GM18870 (cell line): Measurements from ENCODE around the gene CAPRIN1.

Source experiments
- ATAC-seq: cut with Tn5 transposase; IDR thresholded peaks from one replicate; pipeline ENCODE4 v1.9.1; 2021; ENCODE audit warnings: moderate library complexity; ENCODE audit not compliant: unreplicated experiment

Gene CAPRIN1

DNA sequence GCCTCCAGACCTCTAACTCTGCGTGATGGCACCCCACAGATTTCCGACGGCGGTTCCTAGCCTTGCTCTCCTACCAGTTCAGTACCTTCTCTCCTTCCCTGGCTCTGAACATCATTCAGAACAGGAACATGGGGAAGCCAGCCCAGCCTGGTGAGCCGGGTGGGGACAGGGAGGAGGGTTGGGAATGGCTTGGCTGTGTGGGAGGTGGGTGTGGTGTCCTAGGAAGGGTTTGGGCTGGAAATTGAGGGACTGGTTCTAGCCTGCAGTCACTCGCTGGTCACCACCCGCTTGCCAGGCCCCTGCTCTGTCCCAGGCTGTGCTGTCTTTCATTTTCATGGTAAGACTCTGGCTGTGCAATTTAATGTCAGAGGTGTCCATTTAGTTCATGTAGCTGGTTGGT, 87.8 kb downstream of the CAPRIN1 start:
- no peak for ATAC-seq

GRCh38 chr11:34140149-34140548, 88.6 kb downstream of the CAPRIN1 start:
- no peak for ATAC-seq

GRCh38 chr11:34143048-34143447, 91.5 kb downstream of the CAPRIN1 start:
- ATAC-seq = no peak

- ATAC-seq = no peak
Measured at GRCh38 chr11:34145073-34145472, 93.5 kb downstream of the CAPRIN1 start.

DNA sequence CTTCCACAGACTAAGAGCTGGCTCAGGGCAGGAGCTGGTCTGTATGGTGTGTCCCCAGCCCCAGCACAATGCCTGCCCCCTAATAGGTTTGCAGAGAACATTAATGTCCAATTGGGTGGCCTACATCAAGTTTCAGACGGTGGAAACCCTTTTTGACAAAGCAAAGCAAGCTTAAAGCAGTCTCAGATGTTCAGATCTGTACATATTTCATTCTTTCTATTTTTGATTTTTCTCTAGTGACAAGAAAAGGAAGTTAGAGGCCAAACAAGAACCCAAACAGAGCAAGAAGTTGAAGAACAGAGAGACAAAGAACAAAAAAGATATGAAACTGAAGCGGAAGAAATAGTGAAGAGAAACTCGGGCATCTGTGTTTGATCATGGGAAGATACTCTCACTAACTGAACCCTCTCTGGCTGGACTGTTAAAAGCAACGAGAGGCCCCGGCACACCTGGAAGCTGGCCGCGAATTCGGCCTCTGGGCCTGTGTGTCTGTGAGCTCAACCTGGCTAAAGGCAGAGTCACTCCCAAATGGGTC, 94.4 kb downstream of the CAPRIN1 start:
- ATAC-seq = no peak

DNA sequence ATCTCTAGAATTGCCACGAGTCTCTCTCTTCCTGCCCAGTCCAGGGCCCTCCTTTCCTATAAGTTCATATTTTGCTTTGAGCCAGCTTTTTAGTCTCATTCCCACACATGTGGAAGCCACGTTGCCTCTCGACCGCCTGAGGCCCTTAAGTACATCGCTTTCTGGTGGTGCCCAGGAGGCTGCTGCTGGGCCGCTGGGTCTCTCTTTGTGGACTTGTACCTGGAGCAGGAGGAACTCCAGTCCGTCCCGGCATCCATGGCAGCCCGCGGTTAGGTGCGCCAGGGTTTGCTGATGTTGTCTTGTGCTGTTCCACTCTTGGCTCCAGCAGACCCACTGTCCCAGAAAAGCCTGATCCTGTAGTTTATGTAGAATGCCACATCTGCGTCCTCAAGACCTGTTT, 94.9 kb downstream of the CAPRIN1 start:
- ATAC-seq = no peak

DNA sequence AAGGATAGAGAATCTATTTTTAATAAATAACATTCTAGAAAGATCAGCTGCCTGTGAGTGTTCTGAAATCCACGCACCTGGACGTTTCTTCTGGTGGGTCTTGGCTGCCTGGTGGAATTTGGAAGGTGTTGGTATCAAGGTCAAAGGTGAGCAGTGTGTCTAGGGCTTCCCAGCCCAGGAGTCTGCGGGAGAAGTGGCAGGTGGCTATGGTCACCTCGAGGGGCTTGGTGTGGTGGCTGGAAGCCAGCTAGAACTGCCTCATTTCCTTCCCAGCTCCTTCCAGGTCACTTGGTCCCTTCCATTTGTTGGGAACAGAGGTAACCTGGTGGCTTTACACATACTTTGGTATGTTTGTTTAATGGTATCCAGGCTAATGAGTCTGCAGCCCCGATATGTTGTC, 95.3 kb downstream of the CAPRIN1 start:
- no peak for ATAC-seq

- no peak for ATAC-seq
Measured at GRCh38 chr11:34147581-34147980, 96.0 kb downstream of the CAPRIN1 start.

DNA sequence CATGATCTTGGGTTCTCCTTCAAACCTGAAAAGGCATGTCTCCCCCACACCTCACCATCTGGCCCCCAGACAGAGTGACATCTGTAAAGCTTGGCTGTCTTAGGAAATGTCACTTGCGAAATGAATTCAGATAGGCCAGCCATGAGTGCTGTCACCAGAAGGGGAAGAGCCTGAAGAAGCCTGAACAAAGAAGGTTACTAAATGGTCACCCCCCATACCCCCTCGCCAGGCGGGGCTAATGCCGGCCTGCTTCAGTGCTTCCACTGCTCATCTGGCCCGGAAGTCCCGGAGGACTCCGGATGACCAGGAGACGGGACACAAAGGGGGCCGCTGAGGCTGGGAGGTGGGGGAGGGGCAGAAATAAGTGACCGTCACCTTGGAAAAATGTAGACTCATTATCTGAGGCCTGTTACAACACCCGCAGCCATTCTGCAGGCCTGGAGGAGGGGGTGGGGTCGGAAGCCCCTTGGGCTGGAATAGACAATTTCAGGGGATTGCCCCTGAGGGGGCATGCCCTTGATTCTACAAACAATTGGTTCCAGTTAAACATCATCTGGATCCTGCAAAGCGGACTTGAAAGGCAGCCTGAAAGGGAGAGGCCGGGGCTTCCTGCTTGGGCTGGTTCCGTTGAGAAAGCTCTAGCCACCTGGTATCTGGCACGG, 97.1 kb downstream of the CAPRIN1 start:
- ATAC-seq = no peak

- ATAC-seq = no peak
Measured at GRCh38 chr11:34149274-34149673, 97.7 kb downstream of the CAPRIN1 start.

DNA sequence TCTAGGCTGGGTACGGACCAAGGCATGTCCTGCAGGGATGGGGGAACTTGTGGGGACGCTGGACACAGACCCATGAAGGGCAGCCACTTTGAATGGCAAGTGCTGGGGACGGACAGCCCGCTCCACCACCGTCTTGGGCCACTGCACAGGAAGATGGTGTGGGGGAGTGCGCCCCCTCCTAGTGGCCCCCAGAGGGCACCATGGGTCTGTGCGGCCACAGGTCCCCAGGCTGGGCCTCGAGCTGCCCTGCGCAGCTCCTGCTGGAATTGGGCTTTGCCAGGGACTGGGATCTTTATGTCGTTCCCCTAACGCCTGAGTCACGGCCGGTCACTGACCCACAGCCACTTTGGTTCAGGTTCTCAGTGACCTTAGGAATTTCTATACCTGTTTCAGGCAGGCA, 98.3 kb downstream of the CAPRIN1 start:
- ATAC-seq = no peak

DNA sequence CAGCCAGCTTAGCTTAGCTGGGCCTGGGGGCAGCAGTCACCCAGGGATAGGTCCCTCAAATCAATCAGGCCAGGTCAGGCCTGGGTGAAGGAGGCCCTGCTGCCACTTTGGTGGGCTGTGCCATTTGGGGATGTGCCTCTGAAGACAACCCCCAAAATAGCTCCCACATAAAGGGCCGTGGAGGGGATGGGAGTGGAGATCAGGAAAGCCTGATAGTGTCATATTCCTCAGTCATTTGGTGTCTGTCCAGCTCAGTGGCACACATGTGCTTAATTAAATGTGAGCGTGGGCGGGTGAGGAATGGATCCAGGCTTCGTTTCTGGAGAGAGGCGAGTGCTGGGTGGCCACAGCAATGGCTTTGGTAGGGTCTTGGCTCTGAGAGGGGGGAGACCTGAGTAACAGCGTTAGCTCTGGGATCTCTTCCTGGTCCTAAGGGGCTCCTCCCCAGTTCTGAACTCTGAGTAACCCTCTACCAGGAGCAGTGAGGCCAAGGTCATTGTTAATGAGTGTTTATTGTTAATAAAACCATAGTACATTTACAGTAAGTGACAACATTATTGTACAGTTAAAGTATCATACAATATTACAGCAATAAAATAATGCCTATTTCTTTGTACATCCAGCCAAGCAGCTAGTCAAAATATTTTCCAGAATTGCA, 99.1 kb downstream of the CAPRIN1 start:
- no peak for ATAC-seq
